Cardiac muscle cell (in vitro differentiated cells and primary cell): ENCODE measurements around the gene ASIC1. TPM values are rescaled to one million over a fixed set of nuclear protein-coding genes. Genes with fewer than 3 reads are reported as not detected.

ENCODE experiments used
- DNase-seq, 2 donors: peaks; one replicate each; pipeline versions ENCODE4 v3.0.0 to v3.0.0-alpha.2; 2010 to 2017; ENCODE audit warnings: low read depth in 1 of 2, low spot score in 1 of 2
- H3K27ac ChIP-seq: fragments of 200-600 bp; sonication (generic); 2 replicates; pipeline ENCODE4 v1.5.1; 2016
- H3K27me3 ChIP-seq: fragments of 200-600 bp; sonication (generic); 2 replicates; pipeline ENCODE4 v1.6.0; 2016; ENCODE audit warnings: control low read depth
- H3K36me3 ChIP-seq: fragments of 200-600 bp; sonication (generic); 2 replicates; pipeline ENCODE4 v1.5.1; 2016; ENCODE audit warnings: control low read depth
- H3K4me1 ChIP-seq: fragments of 200-600 bp; sonication (generic); 2 replicates; pipeline ENCODE4 v1.8.1; 2017; ENCODE audit warnings: low read depth, mild to moderate bottlenecking, mixed run types
- H3K4me3 ChIP-seq: fragments of 200-600 bp; sonication (generic); 2 replicates; pipeline ENCODE4 v1.5.1; 2016; ENCODE audit warnings: mild to moderate bottlenecking
- H3K9me3 ChIP-seq: fragments of 200-600 bp; sonication (generic); 2 replicates; pipeline ENCODE4 v1.5.1; 2017; ENCODE audit warnings: low read depth, mild to moderate bottlenecking, control low read depth
- CTCF ChIP-seq: IDR thresholded peaks from 2 replicates; pipeline ENCODE4 v1.5.1; 2012; ENCODE audit warnings: low read depth, mild to moderate bottlenecking, low read length
- polyA plus RNA-seq: library from polyadenylated mRNA; unstranded; fragments of >200 nt; fragmentation: Nextera tagmentation; extraction: Ambion mirVana; gene quantifications from 2 replicates; pipeline ENCODE4 v1.2.1, GENCODE V29; 2016
- total RNA-seq: library from RNA; depleted of rRNA; stranded (reverse); fragments of >200 nt; gene quantifications from 2 replicates; pipeline ENCODE4 v1.2.3, GENCODE V29; 2016

Gene ASIC1
- total and polyA plus RNA-seq, 2 experiments from 2014 or later = 4.6 to 7.0 TPM

- Histone ChIP-seq H3K36me3 (peaks cover 39% of the 10 kb centered on the region), H3K27me3 (no peaks in the 10 kb centered on the region), H3K9me3 (no peaks in the 10 kb centered on the region), H3K27ac (no peak overlapping the region), H3K4me3 (no peak overlapping the region), H3K4me1 (no peaks in the 10 kb centered on the region)
- no peak for TF ChIP-seq CTCF
- DNase-seq = peak in 1 of 2 donors; percentile 69
Observed at GRCh38 chr12:50087995-50088394, 30.6 kb downstream of the ASIC1 start.

DNA sequence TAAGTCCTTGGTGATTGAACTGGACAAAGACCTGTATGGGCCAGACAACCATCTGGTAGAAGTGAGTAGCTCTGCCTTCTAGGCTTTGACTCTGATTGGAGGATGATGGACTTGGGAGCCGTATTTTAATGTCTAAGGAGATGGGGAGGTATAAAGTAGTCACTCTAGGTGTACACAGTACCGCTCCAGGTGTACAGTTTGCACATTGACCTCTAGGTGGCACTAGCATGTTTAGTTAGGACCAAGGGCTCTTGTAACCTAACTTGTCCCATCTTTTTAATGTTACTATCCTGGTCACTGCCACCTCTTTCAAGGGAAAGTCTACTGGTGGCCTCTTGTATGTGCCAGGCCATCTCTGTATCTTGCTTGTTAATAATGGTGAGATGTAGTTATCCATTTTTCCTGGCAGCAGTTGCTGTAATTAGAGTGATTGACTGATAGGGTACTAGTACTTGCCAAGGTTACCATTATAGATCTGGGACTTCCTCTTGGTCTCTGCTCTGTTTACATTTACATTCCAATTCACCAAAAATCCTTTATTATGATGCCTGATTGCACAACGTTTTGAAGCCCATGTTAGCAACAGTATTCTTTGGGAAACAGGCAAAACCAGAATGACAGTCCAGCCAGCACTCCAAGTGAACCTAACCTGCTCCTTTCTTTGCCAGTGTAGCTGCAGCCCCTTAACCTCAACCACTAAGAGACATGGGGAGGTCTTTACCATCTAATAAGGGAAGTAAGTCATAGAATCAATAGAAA, 31.4 kb downstream of the ASIC1 start:
- Histone ChIP-seq H3K36me3 (peaks cover 45% of the 10 kb centered on the region), H3K4me1 (no peaks in the 10 kb centered on the region), H3K27ac (no peak overlapping the region), H3K9me3 (no peaks in the 10 kb centered on the region), H3K4me3 (no peak overlapping the region), H3K27me3 (no peaks in the 10 kb centered on the region)
- peak; percentile 84 for TF ChIP-seq CTCF
- peak; percentile 47 to 78 for DNase-seq

DNA sequence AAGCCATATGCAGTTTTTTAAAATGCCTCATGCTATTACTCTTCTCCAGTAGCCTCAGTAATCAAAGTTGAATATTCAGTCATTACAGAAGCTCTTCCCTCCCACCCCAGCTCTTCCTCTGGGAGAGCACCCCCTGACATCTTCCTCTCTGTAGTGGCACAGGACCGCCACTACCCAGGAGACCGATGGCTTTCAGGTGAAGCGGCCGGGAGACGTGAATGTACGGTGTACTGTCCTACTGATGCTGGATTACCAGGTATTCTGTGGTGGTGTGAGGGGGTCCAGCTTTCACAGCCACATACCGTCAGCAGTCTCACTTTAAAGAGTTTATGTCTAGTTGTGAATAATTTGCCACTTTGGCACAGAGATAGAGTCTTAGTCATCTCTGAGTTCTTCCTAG, 32.3 kb downstream of the ASIC1 start:
- no peaks in the 10 kb centered on the region for H3K9me3 ChIP-seq
- no peak overlapping the region for H3K4me3 ChIP-seq
- peaks cover 55% of the 10 kb centered on the region for H3K36me3 ChIP-seq
- no peak for DNase-seq
- no peaks in the 10 kb centered on the region for H3K4me1 ChIP-seq
- no peak overlapping the region for H3K27ac ChIP-seq
- H3K27me3 ChIP-seq = no peaks in the 10 kb centered on the region
- no peak for TF ChIP-seq CTCF

- DNase-seq = no peak
- H3K36me3 ChIP-seq = peaks cover 61% of the 10 kb centered on the region
- no peaks in the 10 kb centered on the region for H3K9me3 ChIP-seq
- no peak overlapping the region for H3K4me3 ChIP-seq
- H3K27me3 ChIP-seq = no peaks in the 10 kb centered on the region
- no peaks in the 10 kb centered on the region for H3K4me1 ChIP-seq
- TF ChIP-seq CTCF = no peak
- H3K27ac ChIP-seq = no peak overlapping the region
Observed at GRCh38 chr12:50090391-50090790, 33.0 kb downstream of the ASIC1 start.

GRCh38 chr12:50097952-50098351, 40.6 kb downstream of the ASIC1 start:
- Histone ChIP-seq H3K4me1 (peaks cover 2% of the 10 kb centered on the region), H3K27ac (no peak overlapping the region), H3K9me3 (no peaks in the 10 kb centered on the region), H3K4me3 (no peak overlapping the region), H3K27me3 (no peaks in the 10 kb centered on the region), H3K36me3 (peaks cover 70% of the 10 kb centered on the region)
- TF ChIP-seq CTCF = no peak
- no peak for DNase-seq
